Keratinocyte (primary cell): ENCODE measurements around the gene HOXC9.

ENCODE experiments used
- EZH2 ChIP-seq: IDR thresholded peaks from one replicate; pipeline ENCODE4 v1.6.1; 2012; ENCODE audit warnings: inconsistent platforms, mild to moderate bottlenecking, low read length, moderate library complexity
- TF ChIP-seq, protein P1 (sequence below), 3 experiments: IDR thresholded peaks in 1 of 3; conservative IDR thresholded peaks in 1 of 3; optimal IDR thresholded peaks in 1 of 3; 2 replicates in 2 of 3; 3 replicates in 1 of 3; pipeline versions ENCODE3 to v1.5.1; 2011; ENCODE audit warnings: low read length in 3 of 3, mild to moderate bottlenecking in 3 of 3, moderate library complexity in 2 of 3, control low read depth in 1 of 3, inconsistent platforms in 1 of 3; ENCODE audit not compliant: insufficient read depth in 2 of 3; ENCODE audit errors: extremely low read depth in 1 of 3

DNA sequence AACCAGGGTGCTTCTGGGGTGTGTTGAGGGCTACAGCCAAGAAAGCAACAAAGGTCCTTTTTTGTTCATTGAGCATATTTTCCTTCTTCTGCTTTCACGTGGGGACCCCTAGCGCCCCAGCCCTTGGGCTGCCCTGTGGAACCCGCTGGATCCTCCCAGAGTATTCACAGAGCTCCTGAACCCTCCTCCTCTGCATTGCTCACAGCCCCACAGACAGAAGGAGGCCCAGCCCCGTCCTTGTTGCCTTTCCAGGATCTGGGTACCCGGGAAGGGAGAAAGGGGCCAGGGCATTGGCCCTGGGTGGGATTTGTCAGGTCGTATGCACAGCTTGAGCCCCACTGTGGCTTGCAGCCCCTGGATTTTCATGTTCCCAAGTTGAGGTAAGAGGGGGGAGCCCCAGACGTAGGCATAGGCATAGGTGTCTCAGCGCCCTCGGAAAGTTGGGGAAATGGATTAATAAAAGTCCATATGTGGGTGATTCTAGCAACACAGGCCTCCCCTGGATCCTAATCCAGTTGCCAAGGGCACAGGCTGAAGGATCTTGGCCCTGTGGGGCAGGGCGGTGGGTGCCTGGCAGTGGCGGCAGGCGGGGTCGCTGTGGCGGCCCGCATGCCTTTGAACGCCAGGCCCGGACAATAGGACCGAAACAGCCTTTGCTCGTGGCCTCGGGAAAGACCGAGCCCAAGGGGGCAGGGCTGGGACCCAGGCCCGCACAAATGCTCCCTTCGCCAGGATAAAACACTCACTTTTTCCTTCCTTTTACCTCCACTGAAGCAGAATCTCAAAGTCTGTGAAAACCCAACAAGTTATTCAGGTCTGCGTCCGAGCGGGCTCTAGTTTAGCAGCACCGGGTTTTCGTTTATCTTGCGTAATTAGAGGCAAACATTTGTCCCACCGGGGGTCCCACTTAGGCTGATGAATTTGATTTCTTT, 18.1 kb upstream of the HOXC9 start:
- TF ChIP-seq, protein P1, sequence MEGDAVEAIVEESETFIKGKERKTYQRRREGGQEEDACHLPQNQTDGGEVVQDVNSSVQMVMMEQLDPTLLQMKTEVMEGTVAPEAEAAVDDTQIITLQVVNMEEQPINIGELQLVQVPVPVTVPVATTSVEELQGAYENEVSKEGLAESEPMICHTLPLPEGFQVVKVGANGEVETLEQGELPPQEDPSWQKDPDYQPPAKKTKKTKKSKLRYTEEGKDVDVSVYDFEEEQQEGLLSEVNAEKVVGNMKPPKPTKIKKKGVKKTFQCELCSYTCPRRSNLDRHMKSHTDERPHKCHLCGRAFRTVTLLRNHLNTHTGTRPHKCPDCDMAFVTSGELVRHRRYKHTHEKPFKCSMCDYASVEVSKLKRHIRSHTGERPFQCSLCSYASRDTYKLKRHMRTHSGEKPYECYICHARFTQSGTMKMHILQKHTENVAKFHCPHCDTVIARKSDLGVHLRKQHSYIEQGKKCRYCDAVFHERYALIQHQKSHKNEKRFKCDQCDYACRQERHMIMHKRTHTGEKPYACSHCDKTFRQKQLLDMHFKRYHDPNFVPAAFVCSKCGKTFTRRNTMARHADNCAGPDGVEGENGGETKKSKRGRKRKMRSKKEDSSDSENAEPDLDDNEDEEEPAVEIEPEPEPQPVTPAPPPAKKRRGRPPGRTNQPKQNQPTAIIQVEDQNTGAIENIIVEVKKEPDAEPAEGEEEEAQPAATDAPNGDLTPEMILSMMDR (optimal IDR thresholded peaks at IDR 0.05 in 1 of 3, IDR thresholded peaks at IDR 0.05 in 1 of 3, conservative IDR thresholded peaks at IDR 0.05 in 1 of 3; ENCODE audit: extremely low read depth in 1 of 3, insufficient read depth in 2 of 3, low read length in 3 of 3), result peak in 1 of 3 experiments; percentile 12
- TF ChIP-seq EZH2, result no peak
